GM12878 (cell line): ENCODE results near the gene RBM8A.

Experiments used
- CTCF ChIP-seq, 3 experiments: IDR thresholded peaks in 2 of 3; conservative IDR thresholded peaks in 1 of 3; 2 replicates each; pipeline ENCODE4 v1.5.1; 2011; ENCODE audit warnings: low read depth in 3 of 3, low read length in 3 of 3, mild to moderate bottlenecking in 3 of 3, control low read depth in 2 of 3, moderate library complexity in 2 of 3, inconsistent platforms in 1 of 3, mixed read lengths in 1 of 3; ENCODE audit not compliant: control insufficient read depth in 2 of 3, insufficient read depth in 1 of 3; ENCODE audit errors: extremely low read depth in 1 of 3
- IRF5 ChIP-seq: fragments of 450-650 bp; IDR thresholded peaks from 2 replicates; pipeline ENCODE4 v1.6.1; 2017; ENCODE audit warnings: borderline replicate concordance

- no peak for TF ChIP-seq IRF5
- TF ChIP-seq CTCF (IDR thresholded peaks at IDR 0.05 in 2 of 3, conservative IDR thresholded peaks at IDR 0.05 in 1 of 3; ENCODE audit: control insufficient read depth in 2 of 3, extremely low read depth in 1 of 3, insufficient read depth in 1 of 3, low read depth in 3 of 3, low read length in 3 of 3): no peak
Measured at GRCh38 chr1:145893306-145894055, 33.8 kb downstream of the RBM8A start.
